ENCODE data around the gene FGF4. TPM values are rescaled to one million over a fixed set of nuclear protein-coding genes. Genes with fewer than 3 reads are reported as not detected.

Gene FGF4
- not detected for polyA plus RNA-seq (2012; ENCODE audit: insufficient read depth, insufficient read length, low read depth)

DNA sequence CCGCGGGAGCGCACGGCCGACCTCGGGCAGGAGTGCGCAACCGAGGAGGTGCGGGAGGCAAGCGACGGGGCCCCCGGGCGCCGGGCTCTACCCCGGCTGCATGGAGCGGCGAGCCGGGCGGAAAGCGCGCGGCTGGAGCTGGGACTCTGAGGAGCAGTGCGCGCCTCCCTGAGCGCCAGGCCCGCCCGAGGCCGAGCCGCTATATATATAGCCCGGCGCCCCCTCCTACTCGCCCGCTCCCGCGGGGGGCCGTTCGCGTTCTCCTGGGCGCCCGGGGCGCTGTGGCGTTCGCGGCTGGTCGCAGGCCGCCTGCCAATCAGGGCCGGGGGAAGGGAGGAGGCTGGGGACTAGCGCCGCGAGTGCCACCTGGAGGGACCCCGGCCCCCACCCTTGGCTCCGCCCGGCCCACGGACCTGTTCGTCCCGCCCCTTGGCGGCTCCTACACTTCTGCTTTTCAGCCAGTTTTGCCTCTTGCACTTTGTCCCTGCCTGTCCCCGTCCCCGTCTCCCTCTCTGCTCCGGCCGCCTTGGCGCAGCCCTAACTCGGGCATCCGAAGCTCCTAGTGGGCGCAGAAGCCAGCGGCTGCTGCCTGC is at the start of gene FGF4:
TSS of gene FGF4 (minus strand) at position 179 of the 593 bp plus-strand sequence. CDS start 257 bp downstream, outside the sequence.
- DNase-seq: no peak
- H3K27me3 ChIP-seq: peaks cover 75% of the 10 kb centered on the region
- H3K9me3 ChIP-seq: no peaks in the 10 kb centered on the region
- H3K36me3 ChIP-seq: no peaks in the 10 kb centered on the region
- no peak within 1 kb of the TSS for H3K4me3 ChIP-seq (ENCODE audit: low read depth, low read length)
- H3K4me1 ChIP-seq: no peaks in the 10 kb centered on the region
- TF ChIP-seq, protein P1, sequence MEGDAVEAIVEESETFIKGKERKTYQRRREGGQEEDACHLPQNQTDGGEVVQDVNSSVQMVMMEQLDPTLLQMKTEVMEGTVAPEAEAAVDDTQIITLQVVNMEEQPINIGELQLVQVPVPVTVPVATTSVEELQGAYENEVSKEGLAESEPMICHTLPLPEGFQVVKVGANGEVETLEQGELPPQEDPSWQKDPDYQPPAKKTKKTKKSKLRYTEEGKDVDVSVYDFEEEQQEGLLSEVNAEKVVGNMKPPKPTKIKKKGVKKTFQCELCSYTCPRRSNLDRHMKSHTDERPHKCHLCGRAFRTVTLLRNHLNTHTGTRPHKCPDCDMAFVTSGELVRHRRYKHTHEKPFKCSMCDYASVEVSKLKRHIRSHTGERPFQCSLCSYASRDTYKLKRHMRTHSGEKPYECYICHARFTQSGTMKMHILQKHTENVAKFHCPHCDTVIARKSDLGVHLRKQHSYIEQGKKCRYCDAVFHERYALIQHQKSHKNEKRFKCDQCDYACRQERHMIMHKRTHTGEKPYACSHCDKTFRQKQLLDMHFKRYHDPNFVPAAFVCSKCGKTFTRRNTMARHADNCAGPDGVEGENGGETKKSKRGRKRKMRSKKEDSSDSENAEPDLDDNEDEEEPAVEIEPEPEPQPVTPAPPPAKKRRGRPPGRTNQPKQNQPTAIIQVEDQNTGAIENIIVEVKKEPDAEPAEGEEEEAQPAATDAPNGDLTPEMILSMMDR (IDR thresholded peaks at IDR 0.05; ENCODE audit: low read depth, low read length): no peak

GRCh38 chr11:69823641-69824265 is 48.6 kb upstream of the FGF4 start:
- peaks cover 4% of the 10 kb centered on the region; the same call in 1 of the 2 replicates for H3K4me1 ChIP-seq
- H3K9me3 ChIP-seq: no peaks in the 10 kb centered on the region; the same call in 1 of the 2 replicates
- TF ChIP-seq, protein P1 (IDR thresholded peaks at IDR 0.05; ENCODE audit: low read depth, low read length): no peak
- H3K36me3 ChIP-seq: no peaks in the 10 kb centered on the region
- peaks cover 38% of the 10 kb centered on the region for H3K27me3 ChIP-seq
- H3K4me3 ChIP-seq (ENCODE audit: low read depth, low read length): no peak overlapping the region
- no peak for DNase-seq

- H3K27me3 ChIP-seq: peaks cover 46% of the 10 kb centered on the region
- H3K36me3 ChIP-seq: no peaks in the 10 kb centered on the region
- H3K4me3 ChIP-seq (ENCODE audit: low read depth, low read length): no peak overlapping the region
- no peak for DNase-seq
- TF ChIP-seq, protein P1 (IDR thresholded peaks at IDR 0.05; ENCODE audit: low read depth, low read length): no peak
- peaks cover 4% of the 10 kb centered on the region; the same call in 1 of the 2 replicates for H3K4me1 ChIP-seq
- H3K9me3 ChIP-seq: no peaks in the 10 kb centered on the region; the same call in 1 of the 2 replicates
Measured at GRCh38 chr11:69822676-69823494, 47.7 kb upstream of the FGF4 start.

DNA sequence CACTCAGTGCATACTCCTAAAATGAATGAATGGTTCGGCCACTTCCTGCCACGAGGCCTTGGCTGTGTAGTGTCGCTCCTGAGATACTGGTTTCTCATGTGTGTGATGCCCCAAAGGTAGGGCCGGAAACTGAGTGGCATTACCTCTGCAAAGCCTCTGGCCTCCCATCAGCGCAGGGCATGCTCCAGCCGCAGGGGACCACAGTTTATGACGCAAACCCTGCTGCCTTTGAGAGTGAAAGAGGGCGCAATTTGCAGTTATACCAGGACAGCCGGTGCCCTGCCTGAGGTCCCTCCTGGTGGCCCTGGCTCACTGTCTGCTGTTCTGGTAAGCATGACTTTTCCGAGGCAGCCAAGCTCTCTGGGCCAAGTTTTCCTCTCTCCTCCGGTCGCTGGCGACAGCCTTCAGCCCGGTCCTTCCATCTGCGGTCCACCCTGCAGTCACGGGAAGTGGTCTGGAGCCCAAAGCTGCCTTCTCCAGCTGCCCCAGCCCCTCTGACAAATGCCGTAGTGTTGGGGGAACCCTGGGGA is 46.4 kb upstream of the FGF4 start:
- peaks cover 59% of the 10 kb centered on the region for H3K27me3 ChIP-seq

GRCh38 chr11:69820441-69820840 is 45.3 kb upstream of the FGF4 start:
- TF ChIP-seq, protein P1 (IDR thresholded peaks at IDR 0.05; ENCODE audit: low read depth, low read length): no peak
- H3K27me3 ChIP-seq: peaks cover 71% of the 10 kb centered on the region
- no peak for DNase-seq

More for the DNA sequence above, 46.4 kb upstream of the FGF4 start:
- no peak overlapping the region for H3K4me3 ChIP-seq (ENCODE audit: low read depth, low read length)
- peaks cover 4% of the 10 kb centered on the region; the same call in 1 of the 2 replicates for H3K4me1 ChIP-seq
- TF ChIP-seq, protein P1 (IDR thresholded peaks at IDR 0.05; ENCODE audit: low read depth, low read length): no peak
- H3K36me3 ChIP-seq: no peaks in the 10 kb centered on the region
- DNase-seq: no peak
- H3K9me3 ChIP-seq: no peaks in the 10 kb centered on the region; the same call in 1 of the 2 replicates

More at GRCh38 chr11:69820441-69820840, 45.3 kb upstream of the FGF4 start:
- H3K9me3 ChIP-seq: no peaks in the 10 kb centered on the region; the same call in 1 of the 2 replicates
- H3K36me3 ChIP-seq: no peaks in the 10 kb centered on the region
- no peak overlapping the region for H3K4me3 ChIP-seq (ENCODE audit: low read depth, low read length)
- H3K4me1 ChIP-seq: peaks cover 4% of the 10 kb centered on the region; the same call in 1 of the 2 replicates

All from BE2C (cell line).